Measurements from ENCODE around the gene CASK. TPM values are rescaled to one million over a fixed set of nuclear protein-coding genes. Genes with fewer than 3 reads are reported as not detected.
"Not testable (repeated sequence)": the region's sequence is repeated elsewhere in the genome, so short reads cannot be mapped to it uniquely, and the experiment has no call there.

Gene CASK
- total and polyA plus RNA-seq, 12 donors = 4.7 to 53.0 (median 41.3) TPM

GRCh38 chrX:41516999-41517765, 406.2 kb downstream of the CASK start:
- no peaks in the 10 kb centered on the region for H3K9me3 ChIP-seq (replicated peaks in 1 of 3)
- H3K36me3 ChIP-seq (replicated peaks in 1 of 2) = no peaks in the 10 kb centered on the region
- no peak for TF ChIP-seq POLR2A (IDR thresholded peaks at IDR 0.05)
- TF ChIP-seq CTCF (IDR thresholded peaks at IDR 0.05) = no peak
- 59 to 82% (median 73%) methylated on average over 4 of the region's 4 CpGs for WGBS, 4 donors
- DNase-seq = no peak
- peaks cover 6% of the 10 kb centered on the region for H3K27me3 ChIP-seq
- no peak overlapping the region for H3K4me3 ChIP-seq
- H3K27ac ChIP-seq = no peak overlapping the region
- no peaks in the 10 kb centered on the region for H3K4me1 ChIP-seq (replicated peaks in 1 of 2)
- intact Hi-C loops (cut with DNase I) = no loop called here

GRCh38 chrX:41516456-41516855, 406.9 kb downstream of the CASK start:
- Histone ChIP-seq H3K36me3 (replicated peaks in 1 of 2) (no peaks in the 10 kb centered on the region), H3K27ac (no peak overlapping the region), H3K4me3 (no peak overlapping the region), H3K27me3 (peaks cover 6% of the 10 kb centered on the region), H3K9me3 (replicated peaks in 1 of 3) (no peaks in the 10 kb centered on the region), H3K4me1 (replicated peaks in 1 of 2) (no peaks in the 10 kb centered on the region)
- TF ChIP-seq CTCF (IDR thresholded peaks at IDR 0.05) (no peak), POLR2A (IDR thresholded peaks at IDR 0.05) (no peak)
- no peak for DNase-seq
- intact Hi-C loops (cut with DNase I) = no loop called here
- WGBS, 4 donors = 76 to 92% (median 85%) methylated on average over 5 of the region's 5 CpGs

- no peak overlapping the region for H3K4me3 ChIP-seq
- H3K27ac ChIP-seq = no peak overlapping the region
- 82 to 94% (median 86%) methylated on average over 11 to 12 of the region's 12 CpGs for WGBS, 4 donors
- DNase-seq = no peak
- H3K36me3 ChIP-seq (replicated peaks in 1 of 2) = no peaks in the 10 kb centered on the region
- H3K9me3 ChIP-seq (replicated peaks in 1 of 3) = no peaks in the 10 kb centered on the region
- no peaks in the 10 kb centered on the region for H3K4me1 ChIP-seq (replicated peaks in 1 of 2)
- TF ChIP-seq CTCF (IDR thresholded peaks at IDR 0.05) = no peak
- no peak for TF ChIP-seq POLR2A (IDR thresholded peaks at IDR 0.05)
- peaks cover 6% of the 10 kb centered on the region for H3K27me3 ChIP-seq
- intact Hi-C loops (cut with DNase I) = no loop called here
These were observed 408.0 kb downstream of the CASK start for GRCh38 chrX:41515376-41515775.

GRCh38 chrX:41514179-41514578, 409.2 kb downstream of the CASK start:
- Histone ChIP-seq H3K4me1 (replicated peaks in 1 of 2) (no peaks in the 10 kb centered on the region), H3K4me3 (no peak overlapping the region), H3K9me3 (replicated peaks in 1 of 3) (no peaks in the 10 kb centered on the region), H3K27me3 (peaks cover 6% of the 10 kb centered on the region), H3K36me3 (replicated peaks in 1 of 2) (no peaks in the 10 kb centered on the region), H3K27ac (no peak overlapping the region)
- TF ChIP-seq CTCF (IDR thresholded peaks at IDR 0.05) (no peak), POLR2A (IDR thresholded peaks at IDR 0.05) (no peak)
- no peak for DNase-seq
- WGBS, 4 donors = 85 to 94% (median 88%) methylated on average over 9 of the region's 9 CpGs
- intact Hi-C loops (cut with DNase I) = no loop called here

GRCh38 chrX:41512853-41513252, 410.5 kb downstream of the CASK start:
- H3K27ac ChIP-seq; H3K4me1 ChIP-seq (replicated peaks in 1 of 2); H3K4me3 ChIP-seq; H3K27me3 ChIP-seq; DNase-seq; H3K9me3 ChIP-seq (replicated peaks in 1 of 3); intact Hi-C loops (cut with DNase I); H3K36me3 ChIP-seq (replicated peaks in 1 of 2): not testable (repeated sequence)
- WGBS, 4 donors = 89 to 98% (median 92%) methylated on average over 5 to 7 of the region's 7 CpGs

All from adrenal gland (tissue), 12 donors.